CD4-positive, alpha-beta T cell treated with Interleukin-15 for 4 hours (primary cell): Measurements from ENCODE around the gene RAET1E.
"Not testable (repeated sequence)": the region's sequence is repeated elsewhere in the genome, so short reads cannot be mapped to it uniquely, and the experiment has no call there.

Experiments
- DNase-seq: peaks from one replicate; pipeline ENCODE4 v3.0.0-alpha.2; 2020; ENCODE audit warnings: low spot score

Gene RAET1E

GRCh38 chr6:149861603-149862423, 36.1 kb downstream of the RAET1E start:
- no peak for DNase-seq

GRCh38 chr6:149860834-149861602, 36.9 kb downstream of the RAET1E start:
- no peak for DNase-seq

DNA sequence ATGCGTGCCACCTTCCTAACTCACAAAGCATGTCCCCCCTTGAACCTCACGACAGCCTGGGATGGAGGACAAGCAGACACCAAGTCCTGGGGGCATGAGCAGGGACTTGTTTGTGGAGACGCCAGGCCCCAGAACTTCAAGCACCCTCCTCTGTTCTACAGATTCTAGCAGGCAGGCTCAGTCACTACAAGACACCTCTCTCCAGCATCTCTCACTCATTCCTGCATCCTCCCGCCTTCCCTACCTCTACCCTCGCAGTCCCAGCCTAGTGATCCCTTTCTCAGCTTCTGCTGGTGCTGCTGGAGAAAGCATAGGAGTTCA, 37.4 kb downstream of the RAET1E start:
- DNase-seq = no peak

- DNase-seq = no peak
Measured at GRCh38 chr6:149859938-149860337, 38.0 kb downstream of the RAET1E start.

- DNase-seq = no peak
Measured at GRCh38 chr6:149859368-149859767, 38.5 kb downstream of the RAET1E start.

DNA sequence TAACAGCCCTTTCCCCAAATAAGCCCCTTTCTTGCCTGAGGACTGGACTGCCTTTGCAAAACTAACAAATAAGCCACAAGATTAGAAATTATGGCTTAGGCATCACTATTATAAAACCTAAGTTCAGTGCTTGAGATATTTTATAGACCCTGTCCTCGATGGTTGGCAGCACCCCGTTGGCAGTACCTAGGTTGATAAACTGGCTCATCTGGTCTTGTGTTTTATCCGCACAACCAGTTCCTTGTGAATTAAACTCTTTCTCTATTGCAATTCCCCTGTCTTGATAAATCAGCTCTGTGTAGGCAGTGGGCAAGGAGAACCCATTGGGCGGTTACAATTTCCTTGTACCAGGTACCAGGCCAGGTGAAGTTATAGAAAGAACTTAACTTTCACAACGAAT, 40.4 kb downstream of the RAET1E start:
- DNase-seq = no peak

DNA sequence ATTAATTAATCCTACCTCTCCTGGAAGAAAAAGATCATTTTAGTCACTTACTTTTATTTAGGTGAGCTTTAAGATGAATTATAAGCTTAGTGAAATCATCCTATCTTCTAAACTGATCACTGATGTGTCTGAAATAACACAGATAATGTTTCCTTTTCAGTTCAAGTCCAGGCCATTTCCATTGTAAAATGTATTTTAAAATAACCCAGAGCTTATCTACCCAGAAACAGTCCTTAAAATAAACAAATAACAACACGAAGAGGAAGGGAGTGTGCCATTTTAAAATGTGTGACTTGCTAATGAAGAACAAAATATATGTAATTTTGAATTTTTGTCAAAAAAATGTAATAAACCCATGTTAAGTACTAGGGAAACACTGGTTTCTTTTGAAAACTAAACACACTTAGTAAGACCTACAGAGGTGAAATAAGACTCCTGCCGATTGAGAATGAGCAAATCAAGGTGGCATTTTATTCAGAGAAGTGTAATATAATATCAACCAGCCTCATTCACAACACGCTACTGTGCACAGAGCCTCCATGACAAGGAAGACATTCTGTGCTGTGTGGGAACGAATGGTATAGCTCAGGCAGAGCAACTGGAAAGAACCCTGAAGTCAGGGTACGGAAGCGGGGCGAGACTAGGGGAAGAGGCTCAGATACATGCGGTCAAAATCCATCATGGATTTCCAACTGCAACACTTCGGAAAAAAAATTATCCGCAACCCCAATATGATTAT, 41.5 kb downstream of the RAET1E start:
- no peak for DNase-seq

- DNase-seq = no peak
Measured at GRCh38 chr6:149855741-149856140, 42.2 kb downstream of the RAET1E start.

DNA sequence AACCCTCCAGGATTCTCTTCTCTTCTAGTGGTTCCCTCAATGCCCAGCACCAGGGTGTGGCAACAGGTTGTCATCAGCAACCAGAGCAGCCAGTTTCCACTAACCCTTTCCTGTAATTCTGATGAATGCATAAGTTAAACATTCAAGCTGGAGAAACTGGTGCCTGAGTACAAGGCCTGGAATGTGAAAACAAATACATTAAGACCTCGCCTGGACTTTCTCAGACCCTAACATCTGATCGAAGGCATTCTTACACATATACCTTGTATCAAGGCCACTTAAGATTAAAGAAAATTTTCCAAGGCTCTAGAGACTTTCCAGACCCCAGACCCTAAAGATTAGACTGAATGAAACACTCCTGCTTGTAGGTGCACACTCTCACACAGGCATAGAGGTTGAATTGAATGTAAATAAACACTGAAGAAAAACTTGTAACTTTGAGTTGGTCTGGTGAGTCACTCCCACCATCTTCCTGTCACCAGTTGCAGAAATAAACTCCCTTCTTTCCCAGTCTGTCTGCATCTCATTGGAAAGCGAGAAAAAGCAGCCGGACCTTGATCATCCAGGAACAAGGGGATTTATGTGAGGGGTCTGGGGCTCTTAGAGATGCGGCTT, 42.8 kb downstream of the RAET1E start:
- no peak for DNase-seq

- DNase-seq = no peak
Measured at GRCh38 chr6:149854532-149854931, 43.4 kb downstream of the RAET1E start.

- not testable (repeated sequence) for DNase-seq
Measured at GRCh38 chr6:149854017-149854416, 43.9 kb downstream of the RAET1E start.

- no peak for DNase-seq
Measured at GRCh38 chr6:149852881-149853280, 45.0 kb downstream of the RAET1E start.

- DNase-seq = no peak
Measured at GRCh38 chr6:149852180-149852579, 45.7 kb downstream of the RAET1E start.

DNA sequence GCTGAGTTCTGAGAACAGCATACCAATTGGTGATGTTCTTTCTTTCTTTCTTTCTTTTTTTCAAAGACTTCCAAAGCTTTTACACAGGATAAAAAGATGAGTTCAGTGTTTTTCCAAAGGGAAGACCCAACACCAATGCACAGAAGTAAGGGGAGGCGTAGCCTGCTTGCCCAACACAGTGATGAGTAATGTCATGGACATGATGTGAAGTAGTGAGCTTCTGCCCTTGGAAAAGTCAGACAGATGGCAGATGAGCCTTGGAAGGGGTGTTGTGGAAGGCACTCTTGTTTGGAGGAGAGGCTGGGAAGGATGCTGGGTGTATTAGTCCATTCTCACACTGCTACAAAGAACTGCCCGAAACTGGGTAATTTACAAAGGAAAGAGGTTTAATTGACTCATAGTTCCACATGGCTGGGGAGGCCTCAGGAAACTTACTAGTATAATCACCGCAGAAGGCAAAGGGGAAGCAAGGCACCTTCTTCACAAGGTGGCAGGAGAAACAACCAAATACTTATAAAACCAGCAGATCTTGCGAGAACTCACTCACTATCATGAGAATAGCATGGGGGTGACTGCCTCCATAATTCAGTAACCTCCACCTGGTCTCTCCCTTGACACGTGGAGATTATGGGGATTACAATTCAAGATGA, 46.3 kb downstream of the RAET1E start:
- DNase-seq = no peak

DNA sequence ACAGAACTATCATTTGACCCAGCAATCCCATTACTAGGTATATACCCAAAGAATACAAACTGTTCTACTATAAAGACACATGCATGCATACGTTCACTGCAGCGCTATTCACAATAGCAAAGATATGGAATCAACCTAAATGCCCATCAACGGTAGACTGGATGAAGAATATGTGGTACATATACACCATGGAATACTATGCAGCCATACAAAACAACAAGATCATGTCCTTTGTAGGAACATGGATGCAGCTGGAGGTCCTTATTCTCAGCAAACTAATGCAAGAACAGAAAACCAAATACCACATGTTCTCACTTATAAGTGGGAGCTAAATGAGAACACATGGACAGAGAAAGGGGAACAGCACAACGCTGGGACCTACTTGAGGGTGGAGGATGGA, 49.6 kb downstream of the RAET1E start:
- not testable (repeated sequence) for DNase-seq
